Activated CD4-positive, alpha-beta memory T cell treated with anti-CD3 and anti-CD28 coated beads, Interleukin-2, amount 10 ng/mL, durations not matched to agents 7 days and 5 days (primary cell): Measurements from ENCODE around the gene PACRGL. TPM values are rescaled to one million over a fixed set of nuclear protein-coding genes. Genes with fewer than 3 reads are reported as not detected.
"Not testable (repeated sequence)": the region's sequence is repeated elsewhere in the genome, so short reads cannot be mapped to it uniquely, and the experiment has no call there.

Experiments used
- CTCF ChIA-PET: fragments of 350-600 bp; sonication (Branson Sonifier 250); formaldehyde crosslinking; loops from one replicate; lab custom pipeline; 2021; ENCODE audit warnings: antibody characterized with exemption, inconsistent platforms; lab: Charles Lee
- POLR2A ChIA-PET: fragments of 350-600 bp; sonication (Branson Sonifier 250); formaldehyde crosslinking; loops from one replicate; lab custom pipeline; 2021; ENCODE audit warnings: antibody characterized with exemption; lab: Charles Lee
- DNase-seq: peaks from one replicate; pipeline ENCODE4 v3.0.0-alpha.2; 2020
- H3K27ac Mint-ChIP-seq: one replicate; pipeline ENCODE4 v1.8.0; 2021; ENCODE audit warnings: mild to moderate bottlenecking, mixed read lengths
- H3K27me3 Mint-ChIP-seq: one replicate; pipeline ENCODE4 v1.8.0; 2021; ENCODE audit warnings: mixed read lengths
- H3K36me3 Mint-ChIP-seq: one replicate; pipeline ENCODE4 v1.8.0; 2021; ENCODE audit warnings: low read depth, mixed read lengths
- H3K4me1 Mint-ChIP-seq: one replicate; pipeline ENCODE4 v1.8.0; 2021; ENCODE audit warnings: mixed read lengths
- H3K4me3 Mint-ChIP-seq: one replicate; pipeline ENCODE4 v1.8.0; 2021; ENCODE audit warnings: mild to moderate bottlenecking, mixed read lengths
- H3K9me3 Mint-ChIP-seq: one replicate; pipeline ENCODE4 v1.8.0; 2021; ENCODE audit warnings: mixed read lengths
- total RNA-seq, 2 experiments: library from RNA; stranded (reverse); gene quantifications; one replicate each; pipeline ENCODE4 v1.2.3, GENCODE V29; 2021

Gene PACRGL
- total RNA-seq, 2 experiments from 2014 or later: 8.0 to 9.6 TPM

DNA sequence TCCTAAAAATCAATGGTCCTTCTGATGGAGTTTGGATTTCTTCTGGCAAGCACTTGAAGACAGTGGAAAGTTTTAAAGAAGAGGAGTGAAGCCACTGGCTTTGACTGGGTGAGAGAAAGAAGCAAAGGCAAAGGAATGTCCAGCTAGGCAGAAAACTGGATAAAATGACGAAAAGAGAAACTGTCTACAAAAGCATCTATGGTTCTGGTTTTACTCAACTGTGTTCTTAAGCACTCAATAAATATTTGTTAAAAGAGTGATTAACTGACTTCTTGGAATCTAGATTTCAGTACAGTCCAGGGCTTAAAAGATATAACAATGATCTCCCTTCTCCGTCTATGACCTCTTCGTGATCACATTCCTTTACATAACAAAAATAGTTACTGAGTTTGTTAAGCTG, 52.4 kb downstream of the PACRGL start:
- Mint-ChIP-seq H3K36me3 (no peaks in the 10 kb centered on the region), H3K4me3 (no peak overlapping the region), H3K4me1 (no peaks in the 10 kb centered on the region), H3K27ac (no peak overlapping the region), H3K27me3 (no peaks in the 10 kb centered on the region), H3K9me3 (no peaks in the 10 kb centered on the region)
- no peak for DNase-seq
- ChIA-PET CTCF (no interaction called here), POLR2A (no interaction called here)

GRCh38 chr4:20754036-20754435, 53.8 kb downstream of the PACRGL start:
- DNase-seq: no peak
- no peaks in the 10 kb centered on the region for H3K27me3 Mint-ChIP-seq
- H3K36me3 Mint-ChIP-seq: no peaks in the 10 kb centered on the region
- no peaks in the 10 kb centered on the region for H3K4me1 Mint-ChIP-seq
- CTCF ChIA-PET: interaction anchor here (1.5 kb wide), 1 partner anchor 19 kb away, joined by 8 read pairs; no protein-coding TSS in a partner anchor
- H3K4me3 Mint-ChIP-seq: no peak overlapping the region
- no peaks in the 10 kb centered on the region for H3K9me3 Mint-ChIP-seq
- POLR2A ChIA-PET: no interaction called here
- no peak overlapping the region for H3K27ac Mint-ChIP-seq

DNA sequence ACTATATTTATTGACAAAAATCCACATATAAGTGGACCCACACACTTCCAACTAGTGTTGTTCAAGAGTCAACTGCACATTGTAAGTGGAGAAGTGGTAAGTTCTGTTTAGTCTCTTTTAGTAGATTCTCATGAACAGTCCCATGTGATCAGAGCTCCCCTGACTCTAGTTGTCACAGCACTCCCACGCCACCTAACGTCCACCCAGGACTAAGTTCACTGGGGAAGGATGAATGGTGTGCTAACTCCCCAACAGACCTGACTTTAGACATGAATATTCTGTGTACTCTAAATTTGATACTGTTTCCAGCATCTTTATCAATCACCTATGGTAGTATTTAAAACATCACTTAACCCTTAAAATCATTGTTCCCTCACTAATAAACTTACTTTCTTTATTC, 59.8 kb downstream of the PACRGL start:
- CTCF ChIA-PET: interaction anchor here (2.6 kb wide), 1 partner anchor 14 kb away, joined by 10 read pairs; no protein-coding TSS in a partner anchor
- Mint-ChIP-seq H3K4me3 (no peak overlapping the region), H3K4me1 (no peaks in the 10 kb centered on the region), H3K27ac (no peak overlapping the region), H3K36me3 (no peaks in the 10 kb centered on the region), H3K9me3 (no peaks in the 10 kb centered on the region), H3K27me3 (no peaks in the 10 kb centered on the region)
- DNase-seq: no peak
- POLR2A ChIA-PET: no interaction called here

DNA sequence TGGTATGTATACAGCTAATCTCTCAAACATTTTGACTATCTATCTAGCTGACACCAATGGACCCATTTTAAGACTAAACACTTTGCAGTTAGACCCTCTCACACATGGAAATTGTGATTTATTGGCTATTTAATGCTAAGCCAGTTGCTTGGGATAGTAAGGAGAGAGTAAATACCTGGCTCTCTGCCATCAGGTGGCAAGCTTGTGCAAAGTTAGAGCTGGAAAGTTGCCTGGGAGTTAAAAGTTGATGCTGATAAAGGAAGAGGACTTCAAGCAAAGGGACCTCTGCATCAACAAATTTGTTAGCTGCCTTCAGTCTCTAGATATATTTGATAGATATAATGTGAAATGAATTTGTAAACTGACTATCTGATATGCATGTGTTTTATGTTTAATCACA, 61.1 kb downstream of the PACRGL start:
- Mint-ChIP-seq H3K9me3 (no peaks in the 10 kb centered on the region), H3K4me1 (no peaks in the 10 kb centered on the region), H3K36me3 (no peaks in the 10 kb centered on the region), H3K4me3 (no peak overlapping the region), H3K27ac (no peak overlapping the region), H3K27me3 (no peaks in the 10 kb centered on the region)
- ChIA-PET POLR2A (no interaction called here), CTCF (interaction anchor here (2.6 kb wide), 1 partner anchor 12 kb away, joined by 10 read pairs; no protein-coding TSS in a partner anchor)
- no peak for DNase-seq

DNA sequence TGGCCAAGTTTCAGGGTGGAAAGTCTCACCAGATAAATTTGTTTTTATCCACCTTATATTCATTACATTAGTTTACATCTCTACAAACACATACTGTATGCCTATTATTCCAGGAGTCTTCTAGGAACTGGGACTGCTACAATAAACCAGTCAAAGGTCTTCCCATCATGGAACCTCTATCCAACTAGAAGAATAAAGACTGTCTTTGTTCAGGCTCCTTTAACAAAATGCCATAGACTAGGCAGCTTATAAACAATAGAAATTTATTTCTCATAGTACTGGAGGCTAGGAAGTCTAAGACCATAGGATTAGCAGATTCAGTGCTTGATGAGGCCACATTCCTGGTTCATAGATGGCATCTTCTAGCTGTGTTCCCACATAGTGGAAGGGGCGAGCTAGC, 61.6 kb downstream of the PACRGL start:
- no peaks in the 10 kb centered on the region for H3K27me3 Mint-ChIP-seq
- POLR2A ChIA-PET: no interaction called here
- no peak overlapping the region for H3K4me3 Mint-ChIP-seq

DNA sequence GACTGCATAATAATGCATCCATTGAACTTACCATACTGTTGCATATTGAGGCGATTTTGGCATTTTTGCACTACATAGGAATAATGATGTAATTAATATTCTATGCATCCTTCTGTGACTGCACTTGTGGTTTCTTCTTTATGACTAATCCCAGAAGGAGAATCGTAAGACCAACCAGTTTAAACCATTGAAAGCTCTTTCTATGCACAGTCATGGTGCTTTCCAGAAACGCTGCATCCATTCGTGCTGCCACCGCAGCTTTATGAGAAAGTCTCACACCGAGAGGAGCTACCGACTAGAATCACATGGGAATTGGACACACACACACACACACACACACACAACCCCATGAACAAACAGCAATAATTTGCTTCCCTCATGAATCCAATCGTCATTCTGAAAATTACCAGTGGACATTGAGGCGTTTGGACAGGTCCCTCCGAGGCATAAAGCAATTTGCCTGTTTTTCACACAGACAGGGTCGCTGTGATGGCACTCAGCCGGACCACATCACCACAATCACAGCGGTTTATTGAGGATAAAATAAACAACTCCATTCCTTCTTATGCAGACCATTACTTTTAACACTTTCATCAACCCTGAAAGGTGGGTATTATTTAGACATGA, 64.2 kb downstream of the PACRGL start:
- Mint-ChIP-seq H3K9me3 (no peaks in the 10 kb centered on the region), H3K27ac (no peak overlapping the region), H3K4me3 (no peak overlapping the region), H3K4me1 (no peaks in the 10 kb centered on the region), H3K36me3 (no peaks in the 10 kb centered on the region), H3K27me3 (no peaks in the 10 kb centered on the region)
- DNase-seq: no peak
- ChIA-PET CTCF (no interaction called here), POLR2A (no interaction called here)

More for the DNA sequence above, 61.6 kb downstream of the PACRGL start:
- CTCF ChIA-PET: interaction anchor here (2.6 kb wide), 1 partner anchor 12 kb away, joined by 10 read pairs; no protein-coding TSS in a partner anchor
- Mint-ChIP-seq H3K36me3 (no peaks in the 10 kb centered on the region), H3K27ac (no peak overlapping the region), H3K4me1 (no peaks in the 10 kb centered on the region), H3K9me3 (no peaks in the 10 kb centered on the region)
- DNase-seq: no peak

DNA sequence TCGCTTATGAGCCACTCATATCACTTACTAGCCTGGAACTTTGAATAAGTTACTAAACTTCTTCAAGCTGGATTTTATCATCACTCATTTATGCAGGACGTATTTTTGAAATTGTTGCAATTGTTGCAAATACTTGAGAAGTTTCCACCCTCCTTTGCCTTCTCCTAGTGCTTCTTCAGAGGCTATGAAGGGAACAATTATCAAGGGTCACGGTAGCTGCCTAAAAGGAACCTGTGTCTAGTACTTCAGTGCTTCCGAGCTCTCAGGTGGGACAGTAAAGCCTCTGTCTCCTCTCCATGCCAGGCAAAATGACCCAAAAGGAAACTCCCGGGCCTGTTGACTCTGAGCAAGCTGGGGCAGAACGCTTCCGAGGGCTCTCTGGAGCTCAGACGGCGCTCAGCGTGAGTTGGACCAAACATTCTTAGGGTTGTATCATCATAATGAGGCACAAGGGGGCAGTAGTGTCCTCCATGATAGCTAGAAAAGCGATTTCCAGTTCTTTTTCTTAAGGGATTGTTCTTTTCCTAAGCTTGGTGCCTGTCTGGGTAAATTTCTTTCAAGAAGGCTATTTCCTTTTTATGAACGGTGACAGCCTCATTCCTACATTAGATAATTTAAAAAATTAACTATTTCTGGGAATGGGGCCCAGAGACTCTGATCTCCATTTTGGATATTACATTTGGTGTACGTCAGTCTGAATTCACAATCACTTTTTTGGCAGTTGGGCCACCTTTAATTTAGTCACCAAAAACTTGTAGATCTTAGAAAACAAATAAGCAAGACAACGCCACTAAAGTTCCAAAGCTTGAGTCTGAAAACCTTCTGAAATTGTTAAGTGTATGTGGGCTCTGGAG, 73.1 kb downstream of the PACRGL start:
- POLR2A ChIA-PET: no interaction called here
- Mint-ChIP-seq H3K36me3 (no peaks in the 10 kb centered on the region), H3K27me3 (no peaks in the 10 kb centered on the region), H3K4me3 (no peak overlapping the region), H3K9me3 (no peaks in the 10 kb centered on the region), H3K27ac (no peak overlapping the region), H3K4me1 (no peaks in the 10 kb centered on the region)
- peak; percentile 21 for DNase-seq
- CTCF ChIA-PET: interaction anchor here (0.6 to 2.5 kb wide), 15 partner anchors 8 to 1015 kb away, joined by 3 to 15 read pairs (median 5); no protein-coding TSS in a partner anchor

DNA sequence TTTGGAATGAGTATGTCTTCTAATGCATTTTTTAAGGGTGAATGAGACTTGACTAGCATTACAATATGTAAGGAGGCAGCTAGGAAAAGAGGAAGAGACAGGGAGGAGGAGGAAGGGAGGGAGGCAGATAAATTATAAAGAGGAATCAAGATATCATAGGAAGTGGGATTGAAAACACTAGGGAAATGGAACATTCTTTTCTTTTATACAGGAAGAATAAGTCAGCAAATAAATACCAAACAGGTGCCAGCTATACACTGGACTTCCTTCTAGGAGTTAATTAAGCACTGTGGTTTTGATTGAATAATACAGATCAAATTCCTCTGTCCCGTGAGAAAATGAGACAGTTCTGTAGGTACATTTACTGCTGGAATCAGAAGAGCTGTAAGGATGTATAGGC, 78.6 kb downstream of the PACRGL start:
- Mint-ChIP-seq H3K4me1 (no peaks in the 10 kb centered on the region), H3K27ac (no peak overlapping the region), H3K36me3 (no peaks in the 10 kb centered on the region), H3K27me3 (no peaks in the 10 kb centered on the region), H3K9me3 (peaks cover 14% of the 10 kb centered on the region), H3K4me3 (no peak overlapping the region)
- no peak for DNase-seq
- CTCF ChIA-PET: no interaction called here
- POLR2A ChIA-PET: no interaction called here

DNA sequence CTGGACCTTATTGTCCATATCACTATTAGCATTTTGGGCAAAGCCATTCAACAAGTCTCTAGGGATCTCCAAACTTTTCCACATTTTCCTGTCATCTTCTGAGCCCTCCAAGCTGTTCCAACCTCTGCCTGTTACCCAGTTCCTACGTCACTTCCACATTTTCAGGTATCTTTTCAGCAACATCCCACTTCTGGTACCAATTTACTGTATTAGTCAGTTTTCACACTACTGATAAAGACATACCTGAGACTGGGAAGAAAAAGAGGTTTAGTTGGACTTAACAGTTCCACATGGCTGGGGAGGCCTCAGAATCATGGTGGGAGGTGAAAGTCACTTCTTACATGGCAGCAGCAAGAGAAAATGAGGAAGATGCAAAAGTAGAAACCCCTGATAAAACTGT, 82.9 kb downstream of the PACRGL start:
- POLR2A ChIA-PET, H3K36me3 Mint-ChIP-seq, H3K4me3 Mint-ChIP-seq, H3K27ac Mint-ChIP-seq, CTCF ChIA-PET, H3K4me1 Mint-ChIP-seq, H3K27me3 Mint-ChIP-seq, DNase-seq: not testable (repeated sequence)
- H3K9me3 Mint-ChIP-seq: peaks cover 14% of the 10 kb centered on the region

- DNase-seq: no peak
- Mint-ChIP-seq H3K27ac (no peak overlapping the region), H3K36me3 (no peaks in the 10 kb centered on the region), H3K4me3 (no peak overlapping the region), H3K9me3 (peaks cover 4% of the 10 kb centered on the region), H3K27me3 (no peaks in the 10 kb centered on the region), H3K4me1 (no peaks in the 10 kb centered on the region)
- CTCF ChIA-PET: interaction anchor here (2.0 kb wide), 1 partner anchor 14 kb away, joined by 8 read pairs; no protein-coding TSS in a partner anchor
- POLR2A ChIA-PET: no interaction called here
Measured at GRCh38 chr4:20787940-20788665, 87.8 kb downstream of the PACRGL start.
